ENCODE data around the gene MRPS11. TPM values are rescaled to one million over a fixed set of nuclear protein-coding genes. Genes with fewer than 3 reads are reported as not detected.
A peak's percentile ranks its signal among the peaks of the same experiment; 100 is the strongest.

MRPS11 gene
- total RNA-seq, result 10 to 100 TPM; 14.3 to 85.5 (median 31.0) TPM
- polyA plus RNA-seq, result 10 to 100 TPM; 43.1 to 59.3 (median 44.6) TPM
- long read RNA-seq, donor 1, partial matches to known transcripts, result 0 of 3 reads
- long read RNA-seq, donor 1, other reads (novel, unspliced or antisense), result 0 of 3 reads
- long read RNA-seq, donor 2, transcript MRPS11-201 (6 exons, 3,644 nt), result major isoform, 12 of 12 reads
- long read RNA-seq, donor 2, partial matches to known transcripts, result 0 of 12 reads
- long read RNA-seq, donor 2, other reads (novel, unspliced or antisense), result 0 of 12 reads
- long read RNA-seq, donor 3, partial matches to known transcripts, result 0 of 7 reads
- long read RNA-seq, donor 3, other reads (novel, unspliced or antisense), result 0 of 7 reads
- long read RNA-seq, donor 4, partial matches to known transcripts, result 0 of 1 reads
- long read RNA-seq, donor 4, other reads (novel, unspliced or antisense), result 0 of 1 reads
- long read RNA-seq, donor 5, transcript MRPS11-201 (6 exons, 3,644 nt), result major isoform, 9 of 12 reads
- long read RNA-seq, donor 5, partial matches to known transcripts, result 0 of 12 reads
- long read RNA-seq, donor 5, other reads (novel, unspliced or antisense), result 0 of 12 reads
- long read RNA-seq, donor 6, transcript MRPS11-201 (6 exons, 3,644 nt), result major isoform, 18 of 32 reads
- long read RNA-seq, donor 6, partial matches to known transcripts, result 0 of 32 reads
- long read RNA-seq, donor 6, other reads (novel, unspliced or antisense), result 12 of 32 reads
- long read RNA-seq, donor 7, transcript MRPS11-201 (6 exons, 3,644 nt), result major isoform, 12 of 12 reads
- long read RNA-seq, donor 7, partial matches to known transcripts, result 0 of 12 reads
- long read RNA-seq, donor 7, other reads (novel, unspliced or antisense), result 0 of 12 reads
- long read RNA-seq, donor 8, transcript MRPS11-201 (6 exons, 3,644 nt), result major isoform, 5 of 15 reads
- long read RNA-seq, donor 8, partial matches to known transcripts, result 0 of 15 reads
- long read RNA-seq, donor 8, other reads (novel, unspliced or antisense), result 5 of 15 reads
- long read RNA-seq, donor 9, partial matches to known transcripts, result 7 of 11 reads
- long read RNA-seq, donor 9, other reads (novel, unspliced or antisense), result 0 of 11 reads
- long read RNA-seq, donor 10, transcript MRPS11-201 (6 exons, 3,644 nt), result major isoform, 6 of 6 reads
- long read RNA-seq, donor 10, partial matches to known transcripts, result 0 of 6 reads
- long read RNA-seq, donor 10, other reads (novel, unspliced or antisense), result 0 of 6 reads

- Histone ChIP-seq H3K27ac (peak within 1 kb of the TSS; percentile 80 to 94 (median 91)), H3K9me3 (no peaks in the 10 kb centered on the region), H3K4me1 (peaks cover 16 to 49% (median 35%) of the 10 kb centered on the region in 4 donors), H3K36me3 (peaks cover 23 to 47% (median 43%) of the 10 kb centered on the region in 4 donors), H3K4me3 (peak within 1 kb of the TSS; percentile 73 to 95 (median 90)), H3K27me3 (no peaks in the 10 kb centered on the region)
- TF ChIP-seq CTCF (IDR thresholded peaks at IDR 0.05), result peak in 1 of 7 experiments; percentile 34
- TF ChIP-seq EP300 (IDR thresholded peaks at IDR 0.05), result no peak
- TF ChIP-seq POLR2AphosphoS5 (IDR thresholded peaks at IDR 0.05), result peak; percentile 70 to 84 (median 72)
- TF ChIP-seq POLR2A (IDR thresholded peaks at IDR 0.05), result no peak
- intact Hi-C loops (cut with DNase I; ENCODE audit: low total_unique reads), result no loop called here
- DNase-seq, result peak; percentile 89 to 96
- 0 to 1% (median 1%) methylated on average over 28 to 55 of the region's 55 CpGs for WGBS, 5 donors
Observed at GRCh38 chr15:88467073-88467934, at the start of gene MRPS11, which contains the start of gene MRPL46. MRPS11 (plus strand) TSS chr15:88467708; CDS start chr15:88467718, 10 bp downstream. MRPL46 (minus strand) TSS chr15:88467388; CDS start chr15:88467377, 11 bp downstream.

- WGBS, 5 donors, result 25 to 32% (median 26%) methylated on average over 3 of the region's 3 CpGs
- no peak for TF ChIP-seq EP300 (IDR thresholded peaks at IDR 0.05)
- TF ChIP-seq POLR2A (IDR thresholded peaks at IDR 0.05), result no peak
- no peak for TF ChIP-seq CTCF (IDR thresholded peaks at IDR 0.05)
- no peak overlapping the region for H3K27ac ChIP-seq
Observed at GRCh38 chr15:88419830-88420229, 47.7 kb upstream of the MRPS11 start.

GRCh38 chr15:88423331-88423730 is 44.2 kb upstream of the MRPS11 start:
- intact Hi-C loops (cut with DNase I; ENCODE audit: low total_unique reads), result no loop called here
- DNase-seq, result no peak
- TF ChIP-seq EP300 (IDR thresholded peaks at IDR 0.05), result no peak
- no peak for TF ChIP-seq POLR2AphosphoS5 (IDR thresholded peaks at IDR 0.05)
- no peak for TF ChIP-seq CTCF (IDR thresholded peaks at IDR 0.05)
- TF ChIP-seq POLR2A (IDR thresholded peaks at IDR 0.05), result no peak
- no peak overlapping the region for H3K4me3 ChIP-seq
- no peaks in the 10 kb centered on the region for H3K36me3 ChIP-seq
- H3K27me3 ChIP-seq, result peaks cover 0 to 38% (median 0%) of the 10 kb centered on the region in 3 donors
- H3K4me1 ChIP-seq, result no peaks in the 10 kb centered on the region
- H3K9me3 ChIP-seq, result no peaks in the 10 kb centered on the region
- 71 to 81% (median 77%) methylated on average over 8 of the region's 8 CpGs for WGBS, 5 donors
- no peak overlapping the region for H3K27ac ChIP-seq

More at GRCh38 chr15:88419830-88420229, 47.7 kb upstream of the MRPS11 start:
- Histone ChIP-seq H3K4me1 (no peaks in the 10 kb centered on the region), H3K4me3 (no peak overlapping the region), H3K36me3 (no peaks in the 10 kb centered on the region), H3K27me3 (peaks cover 0 to 23% (median 0%) of the 10 kb centered on the region in 3 donors), H3K9me3 (no peaks in the 10 kb centered on the region)
- no peak for DNase-seq
- intact Hi-C loops (cut with DNase I; ENCODE audit: low total_unique reads), result no loop called here

Data from stomach (tissue), 19 donors.